Prostate gland (tissue), 2 donors: ENCODE results near the gene JMJD7.

Source experiments
- CTCF ChIP-seq, 4 experiments: fragments of 200-600 bp in 2 of 4; fragments of 450-650 bp in 2 of 4; sonication (generic) in 2 of 4; IDR thresholded peaks; 1 replicate in 3 of 4; 2 replicates in 1 of 4; pipeline ENCODE4 v1.5.1; 2016 to 2019; ENCODE audit warnings: antibody characterized with exemption in 4 of 4, mild to moderate bottlenecking in 2 of 4, moderate library complexity in 2 of 4
- POLR2A ChIP-seq: fragments of 450-650 bp; IDR thresholded peaks from one replicate; pipeline ENCODE4 v1.6.1; 2016; ENCODE audit warnings: antibody characterized with exemption, mild to moderate bottlenecking

- TF ChIP-seq CTCF (IDR thresholded peaks at IDR 0.05) (no peak), POLR2A (no peak)
Measured at GRCh38 chr15:41809121-41809520, 18.8 kb upstream of the JMJD7 start.
